ENCODE data around the gene LCN6. TPM values are rescaled to one million over a fixed set of nuclear protein-coding genes. Genes with fewer than 3 reads are reported as not detected.

LCN6 gene
- total and polyA plus RNA-seq, 9 of the 15 experiments (the other 6 are each of a cell fraction or from before 2014, with no cell fraction given): 0.10 to 0.45 (median 0.37) TPM; not detected in 5

DNA sequence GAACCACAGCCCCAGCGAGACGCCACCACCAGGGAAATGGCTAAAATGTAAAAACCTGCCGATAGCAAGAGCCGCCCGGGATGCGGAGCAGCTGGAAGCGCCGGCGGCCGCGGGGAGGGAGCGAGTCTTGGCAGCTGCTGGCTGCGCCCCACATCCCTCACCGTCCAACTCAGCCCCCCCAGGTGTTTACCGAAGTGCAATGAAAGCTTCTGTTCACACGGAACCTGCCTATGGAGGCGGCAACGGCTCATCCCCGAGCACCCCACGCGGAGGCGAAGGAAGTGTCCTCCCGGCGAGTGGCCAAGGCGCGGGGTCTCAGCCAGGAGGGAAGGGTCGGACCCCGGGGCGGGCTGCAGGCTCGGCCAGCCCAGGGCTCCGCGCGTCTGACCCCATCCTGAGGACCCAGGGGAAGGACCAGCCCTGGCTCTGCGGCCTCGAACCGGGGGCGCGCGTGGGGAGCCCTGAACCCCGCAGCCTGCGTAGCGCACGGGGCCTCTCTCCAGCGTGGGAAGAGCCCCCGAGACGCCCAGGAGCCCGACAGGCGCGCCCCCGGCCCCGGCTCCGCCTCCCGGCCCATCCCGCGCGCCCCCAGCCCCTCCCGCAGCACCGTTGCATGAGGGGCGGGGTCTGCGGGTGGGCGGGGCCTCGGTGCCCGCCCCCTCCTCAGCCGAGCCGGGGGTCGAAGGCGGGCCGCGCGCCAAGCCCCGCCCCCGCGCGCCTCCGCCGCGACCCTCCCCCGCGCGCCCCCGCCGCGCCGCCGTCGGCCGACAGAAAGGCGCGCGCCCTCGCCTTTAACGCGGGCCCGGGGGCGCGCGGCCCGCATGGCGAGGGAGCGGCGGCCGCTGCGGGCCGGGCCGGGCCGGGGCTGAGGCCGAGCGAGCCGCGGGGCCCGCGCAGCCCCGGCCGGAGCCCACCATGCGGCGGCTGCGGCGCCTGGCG, 36.3 kb downstream of the LCN6 start, which contains the start of gene DIPK1B:
DIPK1B (plus strand) TSS at position 822 of the 939 bp plus-strand sequence; CDS start at position 916, 94 bp downstream.
- no peaks in the 10 kb centered on the region for H3K9me1 ChIP-seq (ENCODE audit: control insufficient read depth, insufficient read depth, low read length)
- intact Hi-C loops (cut with micrococcal nuclease) (no loop called here), in situ Hi-C loops (cut with MboI) (no loop called here)
- H3K4me2 ChIP-seq (ENCODE audit: insufficient read depth, low read length): peak within 1 kb of the TSS; percentile 75
- no peaks in the 10 kb centered on the region for H4K20me1 ChIP-seq (replicated peaks; ENCODE audit: control insufficient read depth, insufficient read depth, low read length)
- H2AFZ ChIP-seq (ENCODE audit: low read depth, low read length): peak within 1 kb of the TSS; percentile 85
- H3K27me3 ChIP-seq (ENCODE audit: control insufficient read depth in 2 of 2, insufficient read depth in 2 of 2, low read length in 2 of 2): no peaks in the 10 kb centered on the region
- POLR2A ChIA-PET: interaction anchor here (0.7 to 3.2 kb wide), 5 partner anchors 9 to 40 kb away, joined by 3 to 44 read pairs (median 4); no protein-coding TSS in a partner anchor
- H3K4me3 ChIP-seq: peak within 1 kb of the TSS; percentile 63
- H3K9ac ChIP-seq (ENCODE audit: insufficient read depth in 1 of 2, low read depth in 2 of 2, low read length in 2 of 2): peak within 1 kb of the TSS; percentile 63 to 94; a peak in 3 of 4 replicates
- H3K36me3 ChIP-seq (ENCODE audit: control insufficient read depth, insufficient read depth, low read length): peaks cover 4% of the 10 kb centered on the region; the same call in 1 of the 3 replicates
- 3% methylated on average over 26 of the region's 119 CpGs for WGBS (ENCODE audit: insufficient coverage, low coverage, missing lambda C conversion rate)
- peak; percentile 68 for ATAC-seq
- CTCF ChIA-PET (ENCODE audit: low intra/inter-chr PET ratio): interaction anchor here (0.6 kb wide), 1 partner anchor 233 kb away, joined by 4 read pairs; the partner anchor contains the start of gene C8G
- BruUV-seq (replicated peaks): no TSS peak
- H3K9me3 ChIP-seq (replicated peaks; ENCODE audit: control insufficient read depth, insufficient read depth, low read depth, low read length): no peaks in the 10 kb centered on the region
- H3K4me1 ChIP-seq (replicated peaks in 1 of 2; ENCODE audit: control insufficient read depth in 2 of 2, insufficient read depth in 2 of 2, low read length in 2 of 2): peaks cover 15 to 65% of the 10 kb centered on the region in 2 experiments
- DNase-seq (ENCODE audit: extremely low read depth in 1 of 4, low spot score in 3 of 4): peak; percentile 65 to 96 (median 93)
- peaks cover 12% of the 10 kb centered on the region for H3K79me2 ChIP-seq (ENCODE audit: control insufficient read depth, insufficient read depth, low read length)
- peak; percentile 58 for FAIRE-seq
- peak within 1 kb of the TSS; percentile 62; the same call in 2 of the 3 replicates for H3K27ac ChIP-seq (ENCODE audit: extremely low read depth, low read depth, low read length)
- TF ChIP-seq, protein P1, sequence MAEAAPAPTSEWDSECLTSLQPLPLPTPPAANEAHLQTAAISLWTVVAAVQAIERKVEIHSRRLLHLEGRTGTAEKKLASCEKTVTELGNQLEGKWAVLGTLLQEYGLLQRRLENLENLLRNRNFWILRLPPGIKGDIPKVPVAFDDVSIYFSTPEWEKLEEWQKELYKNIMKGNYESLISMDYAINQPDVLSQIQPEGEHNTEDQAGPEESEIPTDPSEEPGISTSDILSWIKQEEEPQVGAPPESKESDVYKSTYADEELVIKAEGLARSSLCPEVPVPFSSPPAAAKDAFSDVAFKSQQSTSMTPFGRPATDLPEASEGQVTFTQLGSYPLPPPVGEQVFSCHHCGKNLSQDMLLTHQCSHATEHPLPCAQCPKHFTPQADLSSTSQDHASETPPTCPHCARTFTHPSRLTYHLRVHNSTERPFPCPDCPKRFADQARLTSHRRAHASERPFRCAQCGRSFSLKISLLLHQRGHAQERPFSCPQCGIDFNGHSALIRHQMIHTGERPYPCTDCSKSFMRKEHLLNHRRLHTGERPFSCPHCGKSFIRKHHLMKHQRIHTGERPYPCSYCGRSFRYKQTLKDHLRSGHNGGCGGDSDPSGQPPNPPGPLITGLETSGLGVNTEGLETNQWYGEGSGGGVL (CRISPR knock-in tag; IDR thresholded peaks at IDR 0.05): no peak
- TF ChIP-seq CREM (IDR thresholded peaks at IDR 0.05; ENCODE audit: low read depth): no peak
- TF ChIP-seq, protein P2, sequence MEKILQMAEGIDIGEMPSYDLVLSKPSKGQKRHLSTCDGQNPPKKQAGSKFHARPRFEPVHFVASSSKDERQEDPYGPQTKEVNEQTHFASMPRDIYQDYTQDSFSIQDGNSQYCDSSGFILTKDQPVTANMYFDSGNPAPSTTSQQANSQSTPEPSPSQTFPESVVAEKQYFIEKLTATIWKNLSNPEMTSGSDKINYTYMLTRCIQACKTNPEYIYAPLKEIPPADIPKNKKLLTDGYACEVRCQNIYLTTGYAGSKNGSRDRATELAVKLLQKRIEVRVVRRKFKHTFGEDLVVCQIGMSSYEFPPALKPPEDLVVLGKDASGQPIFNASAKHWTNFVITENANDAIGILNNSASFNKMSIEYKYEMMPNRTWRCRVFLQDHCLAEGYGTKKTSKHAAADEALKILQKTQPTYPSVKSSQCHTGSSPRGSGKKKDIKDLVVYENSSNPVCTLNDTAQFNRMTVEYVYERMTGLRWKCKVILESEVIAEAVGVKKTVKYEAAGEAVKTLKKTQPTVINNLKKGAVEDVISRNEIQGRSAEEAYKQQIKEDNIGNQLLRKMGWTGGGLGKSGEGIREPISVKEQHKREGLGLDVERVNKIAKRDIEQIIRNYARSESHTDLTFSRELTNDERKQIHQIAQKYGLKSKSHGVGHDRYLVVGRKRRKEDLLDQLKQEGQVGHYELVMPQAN (IDR thresholded peaks at IDR 0.05; ENCODE audit: borderline replicate concordance): no peak
- TF ChIP-seq NCOA2 (IDR thresholded peaks at IDR 0.05; ENCODE audit: partially characterized antibody in 2 of 2): no peak
- TF ChIP-seq ZNF253 (CRISPR knock-in tag; conservative IDR thresholded peaks at IDR 0.05): no peak
- no peak for TF ChIP-seq ZNF212 (CRISPR knock-in tag; IDR thresholded peaks at IDR 0.05)
- TF ChIP-seq ZC3H11A (IDR thresholded peaks at IDR 0.05; ENCODE audit: low read depth, low read length): no peak
- TF ChIP-seq ETV1 (tag; conservative IDR thresholded peaks at IDR 0.05; ENCODE audit: low read depth): no peak
- TF ChIP-seq ZKSCAN1 (IDR thresholded peaks at IDR 0.05; ENCODE audit: low read depth, low read length): no peak
- no peak for TF ChIP-seq RHOXF2B (CRISPR knock-in tag; conservative IDR thresholded peaks at IDR 0.05)
- TF ChIP-seq SMAD1 (IDR thresholded peaks at IDR 0.05; ENCODE audit: low read depth, low read length, partially characterized antibody): no peak
- peak; percentile 24 for TF ChIP-seq HNRNPLL (IDR thresholded peaks at IDR 0.05; ENCODE audit: low read depth, low read length, poor library complexity, severe bottlenecking)
- no peak for TF ChIP-seq RB1 (IDR thresholded peaks at IDR 0.05; ENCODE audit: low read depth)
- TF ChIP-seq ELF1 (tag; IDR thresholded peaks at IDR 0.05): no peak
- TF ChIP-seq, protein P3, sequence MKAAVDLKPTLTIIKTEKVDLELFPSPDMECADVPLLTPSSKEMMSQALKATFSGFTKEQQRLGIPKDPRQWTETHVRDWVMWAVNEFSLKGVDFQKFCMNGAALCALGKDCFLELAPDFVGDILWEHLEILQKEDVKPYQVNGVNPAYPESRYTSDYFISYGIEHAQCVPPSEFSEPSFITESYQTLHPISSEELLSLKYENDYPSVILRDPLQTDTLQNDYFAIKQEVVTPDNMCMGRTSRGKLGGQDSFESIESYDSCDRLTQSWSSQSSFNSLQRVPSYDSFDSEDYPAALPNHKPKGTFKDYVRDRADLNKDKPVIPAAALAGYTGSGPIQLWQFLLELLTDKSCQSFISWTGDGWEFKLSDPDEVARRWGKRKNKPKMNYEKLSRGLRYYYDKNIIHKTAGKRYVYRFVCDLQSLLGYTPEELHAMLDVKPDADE (conservative IDR thresholded peaks at IDR 0.05; ENCODE audit: control insufficient read depth, low read depth, low read length): no peak
- TF ChIP-seq RFX5 (IDR thresholded peaks at IDR 0.05; ENCODE audit: low read depth, low read length): no peak
- no peak for TF ChIP-seq SIRT6 (IDR thresholded peaks at IDR 0.05; ENCODE audit: low read depth, low read length)

Data from K562 (cell line).